Bone marrow (tissue), 2 donors: ENCODE measurements around the gene ZNF683.

Experiments used
- DNase-seq, 2 donors: peaks; one replicate each; lab custom pipeline; 2025; lab: John Stamatoyannopoulos, UW

ZNF683 gene

DNA sequence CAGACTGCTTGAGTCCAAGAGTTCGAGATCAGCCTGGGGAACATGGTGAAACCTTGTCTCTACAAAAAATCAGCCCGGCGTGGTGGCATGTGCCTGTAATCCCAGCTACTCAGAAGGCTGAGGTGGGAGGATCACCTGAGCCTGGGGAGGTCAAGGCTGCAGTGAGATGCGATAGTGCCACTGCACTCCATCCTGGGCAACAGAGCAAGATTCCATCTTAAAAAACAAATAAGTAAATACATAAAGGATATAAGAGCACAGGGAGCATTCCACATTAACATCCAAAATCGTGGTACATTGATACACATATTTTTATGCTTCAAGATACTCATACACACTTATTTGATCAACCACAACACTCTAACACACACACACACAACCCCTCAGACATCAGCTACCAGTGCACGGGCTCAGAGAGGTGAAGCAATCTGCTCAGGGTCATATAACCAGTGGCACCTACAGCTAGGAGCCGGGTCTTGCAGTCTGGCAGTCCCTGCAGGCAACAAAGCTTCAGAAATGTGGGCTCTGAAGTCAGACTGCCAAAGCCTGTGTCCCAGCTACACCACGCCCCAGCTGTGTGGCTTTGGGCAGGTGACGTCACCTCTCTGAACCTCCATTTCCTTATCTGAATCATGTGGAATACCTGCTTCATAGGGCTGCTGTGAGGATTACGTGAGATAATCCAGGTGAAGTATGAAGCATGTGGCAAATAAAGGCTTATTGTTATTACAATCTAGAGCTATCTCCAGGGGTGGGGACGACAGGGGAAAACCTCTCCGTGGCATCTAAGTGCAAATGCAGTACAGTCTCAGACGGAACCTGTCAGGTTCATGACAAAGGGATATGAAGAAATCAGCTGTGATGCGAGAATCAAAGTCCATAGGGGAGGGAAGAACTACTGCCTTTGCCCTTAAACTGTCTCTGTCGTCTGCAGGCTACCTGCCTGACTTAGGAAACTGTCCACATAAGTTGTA is 13.9 kb downstream of the ZNF683 start:
- no peak for DNase-seq

- DNase-seq = no peak
Measured at GRCh38 chr1:26357121-26357602, 15.4 kb downstream of the ZNF683 start.

GRCh38 chr1:26356106-26356505 is 16.4 kb downstream of the ZNF683 start:
- no peak for DNase-seq

DNA sequence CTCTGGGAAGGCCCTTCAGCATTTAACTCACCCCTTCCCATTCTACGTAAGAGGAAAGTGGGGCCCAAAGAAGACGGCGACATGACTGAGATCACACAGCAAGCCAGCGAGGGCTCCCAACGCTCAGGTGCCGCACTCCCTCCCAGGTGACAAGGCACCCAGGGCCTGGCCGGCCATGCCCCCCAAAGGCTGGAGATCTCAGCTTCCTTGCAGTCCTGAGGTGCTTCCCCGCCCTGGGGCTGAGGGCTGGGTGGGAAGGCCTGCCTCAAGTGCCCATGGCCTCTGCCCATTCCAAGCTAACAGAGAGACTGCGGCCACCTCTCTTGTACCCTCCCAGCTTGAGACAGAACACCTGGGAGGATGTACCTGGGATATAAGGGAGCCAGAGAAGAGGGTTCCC is 17.6 kb downstream of the ZNF683 start:
- DNase-seq = no peak

DNA sequence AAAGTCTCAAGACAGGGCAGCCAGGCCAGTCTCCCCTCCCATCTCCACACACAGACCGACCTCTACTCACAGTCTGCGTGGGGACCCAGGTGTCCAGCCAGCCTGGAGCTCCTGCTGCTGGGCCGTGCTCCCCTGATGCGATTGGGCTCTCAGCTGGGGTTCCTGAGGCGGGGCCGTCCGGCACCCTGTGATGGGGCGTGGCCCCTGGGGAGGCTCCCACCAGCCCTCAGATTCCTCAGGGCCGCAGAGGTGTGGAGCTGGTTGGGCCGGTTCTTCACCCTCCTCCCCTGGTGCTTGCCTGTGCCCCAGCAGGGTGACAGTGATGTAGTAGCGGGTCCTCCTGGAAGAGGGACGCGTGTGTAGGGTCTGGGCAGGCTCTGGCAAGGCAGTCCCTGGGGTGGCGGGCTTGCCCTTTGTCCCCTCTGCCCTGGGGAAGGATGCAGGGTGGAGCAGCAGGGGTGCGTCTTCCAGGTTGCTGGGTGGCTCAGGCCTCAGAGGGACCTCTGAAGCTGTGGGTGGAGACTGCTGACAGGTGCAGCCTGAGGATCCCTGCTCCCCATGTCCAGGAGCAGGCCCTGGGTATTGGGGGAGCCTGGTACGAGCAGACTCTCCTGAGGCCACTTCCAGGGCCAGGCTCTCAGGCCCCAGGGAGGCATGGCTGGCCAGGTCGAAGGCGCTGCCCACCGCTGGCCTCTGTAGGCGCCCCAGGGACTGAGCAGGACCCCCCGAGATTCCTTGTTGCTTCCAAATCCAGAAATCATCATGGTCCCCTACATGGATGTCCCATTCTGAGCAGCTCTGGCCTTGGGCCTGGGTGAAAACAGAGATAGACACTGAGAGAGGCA is 18.4 kb downstream of the ZNF683 start, which contains the start of gene CRYBG2:
CRYBG2 (minus strand) TSS at position 155 of the 845 bp plus-strand sequence. CDS start 7,473 bp downstream, outside the sequence.
- no peak for DNase-seq

DNA sequence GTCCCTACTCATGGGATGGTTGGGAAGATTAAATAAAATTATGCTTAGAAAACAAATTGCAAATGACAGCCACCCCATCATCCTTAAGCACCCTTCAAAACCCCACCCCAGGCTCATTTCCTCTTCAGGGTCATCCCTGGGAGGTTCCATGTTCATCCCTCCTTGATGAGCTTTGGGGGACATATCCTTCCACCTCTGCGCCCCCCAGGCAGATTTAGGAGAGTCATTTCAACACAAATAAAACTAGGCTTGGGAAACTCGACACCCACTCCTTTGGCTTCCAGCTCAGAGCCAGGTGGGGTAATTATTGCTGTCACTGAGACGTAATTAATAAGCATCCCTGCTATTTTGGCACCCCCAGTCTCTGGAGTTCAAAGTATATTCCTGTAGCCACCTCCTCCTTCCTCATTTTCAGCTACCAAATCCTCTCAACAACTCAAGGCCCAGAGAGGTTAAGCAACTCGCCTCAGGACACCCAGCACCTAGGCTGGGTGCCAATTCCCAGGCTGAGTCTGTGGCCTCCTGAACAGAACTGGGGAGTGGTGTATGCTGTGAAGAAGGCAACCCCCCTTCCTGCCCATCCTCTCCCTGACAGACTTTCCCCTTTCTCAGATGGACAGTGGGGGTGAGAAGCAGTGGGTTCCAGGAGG is 19.2 kb downstream of the ZNF683 start:
- no peak for DNase-seq

- no peak for DNase-seq
Measured at GRCh38 chr1:26352338-26352679, 20.2 kb downstream of the ZNF683 start.

DNA sequence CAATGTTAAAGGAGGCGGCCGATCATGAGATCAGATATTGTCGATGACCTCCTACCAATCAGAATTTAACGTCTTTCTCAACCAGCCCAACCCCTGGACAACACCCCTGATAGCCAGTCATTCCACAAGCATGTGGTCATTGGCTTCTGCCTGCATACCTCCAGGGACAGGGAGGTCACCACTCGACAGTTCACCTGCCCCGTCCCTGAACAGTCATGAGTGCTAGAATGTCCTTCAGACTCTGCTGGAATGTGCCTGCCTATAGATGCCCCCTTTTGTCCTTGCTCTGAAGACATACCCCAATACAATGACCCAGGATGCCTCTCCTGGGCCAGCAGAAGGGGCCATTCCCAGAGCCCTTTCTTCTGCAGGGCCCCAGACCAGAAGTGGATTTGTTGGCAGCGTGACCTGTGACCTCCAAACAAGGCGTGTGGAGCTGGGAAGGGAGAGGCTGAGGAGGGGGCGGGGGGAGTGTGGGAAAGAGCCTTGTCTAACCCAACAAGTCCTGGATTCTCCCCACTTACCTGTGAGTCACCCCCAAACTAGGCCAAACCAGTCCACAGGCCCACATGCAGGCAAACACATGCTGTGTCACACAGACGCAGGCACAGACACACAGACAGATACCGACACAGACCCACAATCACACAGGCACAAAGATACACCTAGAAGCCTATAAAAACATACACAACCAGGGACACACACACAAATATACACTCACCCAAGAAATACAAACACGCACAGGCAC is 20.8 kb downstream of the ZNF683 start:
- no peak for DNase-seq

GRCh38 chr1:26350701-26351589 is 21.6 kb downstream of the ZNF683 start:
- no peak for DNase-seq

DNA sequence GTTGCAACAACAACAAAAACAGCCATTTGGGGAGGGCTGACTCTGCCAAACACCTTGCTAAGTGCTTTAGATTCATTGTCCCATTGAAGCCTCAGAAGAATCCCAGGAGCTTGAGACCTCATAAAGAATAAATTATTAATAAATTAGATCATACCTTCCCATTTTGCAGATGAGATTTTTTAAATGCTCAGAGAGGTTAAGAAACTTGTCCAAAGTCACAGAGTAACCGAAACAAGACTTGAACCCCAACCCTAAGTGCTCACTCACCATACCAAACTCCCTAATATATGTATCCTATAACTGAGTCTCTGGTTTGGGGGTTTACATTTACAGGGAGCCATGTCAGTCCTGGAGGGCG is 22.2 kb downstream of the ZNF683 start:
- DNase-seq = no peak

DNA sequence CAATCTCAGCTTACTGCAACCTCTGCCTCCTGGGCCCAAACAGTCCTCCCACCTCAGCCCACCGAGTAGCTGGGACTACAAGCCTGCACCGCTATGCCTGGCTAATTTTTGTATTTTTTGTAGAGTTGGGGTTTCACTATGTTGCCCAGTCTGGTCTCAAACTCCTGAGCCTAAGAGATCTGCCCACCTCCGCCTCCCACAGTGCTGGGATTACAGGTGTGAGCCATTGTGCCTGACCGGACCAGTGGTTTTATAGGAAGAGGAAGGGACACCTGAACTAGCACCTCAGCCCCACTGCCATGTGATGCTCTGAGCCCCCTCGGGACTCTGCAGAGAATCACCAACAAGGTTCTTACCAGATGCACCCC is 22.7 kb downstream of the ZNF683 start:
- no peak for DNase-seq

- no peak for DNase-seq
Measured at GRCh38 chr1:26349188-26349876, 23.2 kb downstream of the ZNF683 start.

DNA sequence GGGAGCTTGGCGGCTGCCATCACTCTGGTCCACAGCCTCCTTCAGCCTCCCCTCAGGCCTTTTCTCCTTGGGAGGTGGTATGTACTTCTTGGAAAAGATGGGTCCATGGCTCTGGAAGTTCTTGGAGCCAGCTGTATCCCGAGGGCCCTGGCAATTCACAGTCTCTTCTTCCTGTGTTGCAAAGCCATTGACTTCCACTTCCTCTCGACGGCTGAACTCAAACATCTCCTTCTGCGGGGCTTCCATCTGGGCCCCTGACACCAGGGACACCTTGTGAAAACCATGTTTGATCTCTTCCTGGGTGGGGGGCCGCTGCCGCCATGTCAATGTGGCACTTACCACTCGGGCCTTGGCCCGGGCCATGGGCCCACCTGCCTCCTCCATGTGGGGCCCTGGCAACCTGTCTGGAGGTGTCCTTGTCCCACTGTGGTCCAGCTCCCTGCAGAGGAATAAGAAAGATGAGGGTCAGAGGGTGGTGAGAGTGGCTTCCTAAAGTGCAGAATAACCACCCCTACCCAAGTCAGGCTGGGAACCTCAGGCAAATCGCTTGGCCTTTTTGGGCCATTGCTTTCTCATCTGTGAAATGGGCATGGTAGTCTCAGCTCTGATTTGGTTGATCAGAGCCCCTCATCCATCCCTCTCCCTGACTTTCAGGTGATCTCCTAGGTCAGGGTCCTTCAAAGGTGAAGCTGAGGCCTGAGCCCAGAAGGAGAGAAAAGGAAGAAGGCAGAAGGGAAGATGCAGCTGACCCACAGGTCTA is 26.1 kb downstream of the ZNF683 start:
- no peak for DNase-seq

DNA sequence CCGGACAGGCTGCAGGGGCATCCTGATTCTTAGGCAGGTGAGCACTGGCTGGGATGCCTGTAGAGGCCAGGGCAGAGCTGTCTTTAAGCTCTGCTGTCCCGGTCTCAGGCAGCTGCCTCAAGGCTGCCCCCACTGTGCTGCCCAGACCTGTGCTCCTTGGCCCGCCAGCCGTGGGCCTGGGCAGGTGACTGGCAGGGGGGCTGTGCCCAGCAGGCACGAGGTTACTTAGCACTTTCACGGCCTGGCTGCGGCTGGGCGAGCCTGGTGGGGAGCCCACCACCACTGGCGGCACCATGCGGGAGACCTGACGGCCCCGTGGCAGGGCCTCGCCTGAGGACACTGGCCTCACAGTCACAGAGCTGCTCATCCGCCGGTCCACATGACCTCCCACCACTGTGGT is 26.8 kb downstream of the ZNF683 start:
- no peak for DNase-seq

DNA sequence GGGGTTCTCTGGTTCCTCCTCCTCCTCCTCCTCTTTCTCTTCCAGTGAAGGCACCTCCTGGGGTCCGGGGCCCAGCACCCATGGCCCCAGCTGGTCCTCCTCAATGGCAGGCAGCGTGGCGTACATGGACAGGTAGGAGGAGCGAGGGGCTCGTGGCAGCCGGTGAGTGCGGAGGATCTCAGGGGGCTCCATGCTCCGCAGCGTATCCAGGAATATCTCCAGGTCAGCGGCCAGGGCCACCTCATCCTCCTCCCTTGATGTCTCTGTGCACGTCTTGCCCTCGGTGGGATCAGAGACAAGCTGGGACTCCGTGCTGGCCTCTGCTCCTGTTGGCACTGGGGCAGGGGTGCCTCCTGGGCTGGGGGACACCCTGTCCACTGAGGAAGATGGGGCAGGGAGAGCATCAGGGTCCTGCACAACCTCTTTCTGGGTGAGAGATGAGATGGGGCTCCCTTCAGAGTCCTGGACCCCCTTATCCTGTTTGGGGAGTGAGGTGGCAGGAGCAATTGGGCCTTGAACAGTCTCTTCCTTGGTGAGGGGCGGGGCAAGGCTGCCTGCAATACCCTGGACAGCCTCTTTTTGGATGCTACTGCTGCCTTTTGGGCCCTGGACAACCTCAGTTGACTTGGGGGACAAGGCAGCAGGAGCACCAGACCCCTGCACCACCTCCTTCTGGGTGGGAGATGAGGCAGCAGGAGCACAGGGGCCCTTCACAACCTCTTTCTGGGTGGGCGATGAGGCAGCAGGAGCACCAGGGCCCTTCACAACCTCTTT is 28.2 kb downstream of the ZNF683 start:
- no peak for DNase-seq

GRCh38 chr1:26340047-26340481 is 32.5 kb downstream of the ZNF683 start:
- no peak for DNase-seq

DNA sequence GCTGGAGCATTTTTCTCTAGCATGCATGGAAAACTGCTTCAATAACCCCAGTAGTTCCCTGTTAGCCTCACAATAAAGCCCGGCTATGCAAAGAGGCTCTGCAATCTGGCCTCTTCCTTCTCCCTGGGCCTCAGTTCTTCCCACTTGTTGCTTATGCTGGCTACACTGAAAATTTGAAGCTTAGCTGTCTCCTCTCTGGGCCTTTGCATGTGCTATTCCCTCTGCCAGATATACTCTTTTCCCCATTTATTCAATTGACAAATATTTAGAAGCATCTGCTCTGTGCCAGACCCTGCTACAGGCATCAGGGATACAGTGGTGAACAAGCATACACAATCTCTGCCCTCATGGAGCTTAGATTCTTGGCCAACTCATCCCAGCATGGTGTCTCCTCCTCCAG is 33.9 kb downstream of the ZNF683 start:
- DNase-seq = no peak

DNA sequence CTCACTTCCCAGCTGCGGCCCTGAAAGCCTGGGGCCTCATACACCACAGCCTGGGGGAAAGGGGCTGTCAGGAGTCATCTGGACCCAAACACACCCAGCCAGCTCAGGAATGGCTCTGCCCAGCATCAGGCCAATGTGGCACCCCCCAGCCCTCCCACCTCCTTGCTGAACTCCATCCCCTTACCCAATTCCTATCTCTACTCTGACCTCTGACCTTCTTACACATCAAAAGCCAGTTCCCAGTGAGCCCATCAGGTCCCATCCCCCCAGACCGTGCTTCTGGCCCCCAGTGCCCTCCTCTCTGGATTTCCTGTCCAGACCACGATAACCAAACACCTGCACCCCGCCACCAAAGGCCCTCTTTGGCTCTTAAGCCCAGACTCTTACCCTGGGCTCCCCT is 34.9 kb downstream of the ZNF683 start:
- DNase-seq = no peak

- DNase-seq = no peak
Measured at GRCh38 chr1:26337206-26337535, 35.4 kb downstream of the ZNF683 start.
